Body of pancreas (tissue), 4 donors: ENCODE data around the gene KANSL1L.

Source experiments
- POLR2A ChIP-seq, 3 donors: fragments of 450-650 bp; IDR thresholded peaks; one replicate each; pipeline ENCODE4 v1.6.1; 2016; ENCODE audit warnings: antibody characterized with exemption in 3 of 3, mild to moderate bottlenecking in 2 of 3
- TF ChIP-seq, protein P1 (sequence below), 7 experiments: fragments of 450-650 bp in 4 of 7; fragments of 200-600 bp in 3 of 7; sonication (generic) in 3 of 7; IDR thresholded peaks; one replicate each; pipeline ENCODE4 v1.5.1; 2016 to 2019; ENCODE audit warnings: antibody characterized with exemption in 7 of 7

DNA sequence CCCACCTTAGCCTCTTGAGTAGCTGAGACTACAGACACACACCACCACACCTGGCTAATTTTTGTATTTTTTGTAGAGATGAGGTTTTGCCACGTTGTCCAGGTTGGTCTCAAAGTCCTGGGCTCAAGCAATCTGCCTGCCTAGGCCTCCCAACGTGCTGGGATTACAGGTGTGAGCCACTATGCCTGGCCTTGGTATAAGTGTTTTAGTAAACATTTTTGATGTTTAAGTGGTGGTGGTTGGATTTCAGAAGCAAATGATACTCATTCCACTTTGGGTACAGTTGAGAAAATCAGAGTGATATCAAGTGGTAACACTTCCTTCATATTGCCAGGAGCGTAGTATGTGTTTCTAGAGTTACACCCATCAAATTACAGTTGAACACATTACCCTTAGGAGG is 28.6 kb upstream of the KANSL1L start:
- TF ChIP-seq, protein P1, sequence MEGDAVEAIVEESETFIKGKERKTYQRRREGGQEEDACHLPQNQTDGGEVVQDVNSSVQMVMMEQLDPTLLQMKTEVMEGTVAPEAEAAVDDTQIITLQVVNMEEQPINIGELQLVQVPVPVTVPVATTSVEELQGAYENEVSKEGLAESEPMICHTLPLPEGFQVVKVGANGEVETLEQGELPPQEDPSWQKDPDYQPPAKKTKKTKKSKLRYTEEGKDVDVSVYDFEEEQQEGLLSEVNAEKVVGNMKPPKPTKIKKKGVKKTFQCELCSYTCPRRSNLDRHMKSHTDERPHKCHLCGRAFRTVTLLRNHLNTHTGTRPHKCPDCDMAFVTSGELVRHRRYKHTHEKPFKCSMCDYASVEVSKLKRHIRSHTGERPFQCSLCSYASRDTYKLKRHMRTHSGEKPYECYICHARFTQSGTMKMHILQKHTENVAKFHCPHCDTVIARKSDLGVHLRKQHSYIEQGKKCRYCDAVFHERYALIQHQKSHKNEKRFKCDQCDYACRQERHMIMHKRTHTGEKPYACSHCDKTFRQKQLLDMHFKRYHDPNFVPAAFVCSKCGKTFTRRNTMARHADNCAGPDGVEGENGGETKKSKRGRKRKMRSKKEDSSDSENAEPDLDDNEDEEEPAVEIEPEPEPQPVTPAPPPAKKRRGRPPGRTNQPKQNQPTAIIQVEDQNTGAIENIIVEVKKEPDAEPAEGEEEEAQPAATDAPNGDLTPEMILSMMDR (IDR thresholded peaks at IDR 0.05): no peak
- no peak for TF ChIP-seq POLR2A (IDR thresholded peaks at IDR 0.05)
